Measurements from ENCODE around the gene WIPF3. TPM values are rescaled to one million over a fixed set of nuclear protein-coding genes. Genes with fewer than 3 reads are reported as not detected.

WIPF3 gene
- total RNA-seq, 1 experiment from 2014 or later: 11.6 TPM

DNA sequence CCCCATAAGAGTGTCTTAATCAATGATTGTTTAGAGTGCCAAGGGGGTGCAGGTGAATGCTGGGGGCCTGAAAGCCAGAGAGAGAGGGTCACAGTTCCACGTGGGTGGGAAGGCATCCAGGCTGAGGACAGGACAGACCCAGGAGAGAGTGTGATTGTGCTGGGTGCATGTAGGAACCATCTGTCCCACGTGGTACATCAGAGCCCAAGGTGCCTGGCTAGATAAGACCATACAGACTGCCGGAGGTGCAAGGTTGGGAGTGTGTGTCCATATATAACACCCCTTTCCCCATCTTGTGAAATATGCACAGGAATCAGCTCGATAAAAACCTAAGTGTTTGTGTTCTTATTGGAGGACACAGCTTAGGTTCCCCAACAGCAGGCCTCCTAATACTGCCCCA, 85.5 kb downstream of the WIPF3 start:
- Mint-ChIP-seq H3K4me3 (no peak overlapping the region), H3K36me3 (ENCODE audit: insufficient read depth in 1 of 3, low read depth in 3 of 3) (peaks cover 12 to 39% (median 22%) of the 10 kb centered on the region in 3 experiments), H3K27me3 (ENCODE audit: low read depth) (no peaks in the 10 kb centered on the region), H3K9me3 (peaks cover 6% of the 10 kb centered on the region in 2 experiments), H3K4me1 (no peaks in the 10 kb centered on the region), H3K27ac (peak overlapping the region in 1 of 3 experiments; percentile 24; a peak in 1 of 7 replicates)
- H4K5ac ChIP-seq (ENCODE audit: insufficient read length, low read depth, low read length): no peak overlapping the region
- no peak overlapping the region for H3K9ac ChIP-seq (ENCODE audit: extremely low read depth, insufficient read length, low read length)
- no peak overlapping the region for H2BK20ac ChIP-seq (ENCODE audit: low read depth, low read length, poor library complexity, severe bottlenecking)
- H3K27ac ChIP-seq (ENCODE audit: insufficient read length, low read depth, low read length): no peak overlapping the region
- no peak overlapping the region for H4K91ac ChIP-seq (ENCODE audit: insufficient read length, low read depth, low read length)
- WGBS (ENCODE audit: extremely low coverage, insufficient read length, low lambda C conversion rate): no CpG with 5 or more reads among the region's 4 CpGs
- H3K4me1 ChIP-seq (ENCODE audit: insufficient read depth, low read length): no peaks in the 10 kb centered on the region
- no peak for DNase-seq
- no peak overlapping the region for H3T11ph ChIP-seq (ENCODE audit: low read length)
- H3K23ac ChIP-seq (ENCODE audit: insufficient read length, low read depth, low read length): no peak overlapping the region
- H3K79me2 ChIP-seq (ENCODE audit: insufficient read depth, low read length): no peaks in the 10 kb centered on the region
- H2BK15ac ChIP-seq (ENCODE audit: low read depth, low read length): no peak overlapping the region
- H2BK5ac ChIP-seq (ENCODE audit: insufficient read length, low read length): no peak overlapping the region
- no peak overlapping the region for H3K14ac ChIP-seq (ENCODE audit: insufficient read depth, low read length)
- no peak overlapping the region for H2AK5ac ChIP-seq (ENCODE audit: insufficient read length, low read length)
- H3K23me2 ChIP-seq (ENCODE audit: insufficient read length, low read depth, low read length, poor library complexity, severe bottlenecking): no peaks in the 10 kb centered on the region
- H4K8ac ChIP-seq (replicated peaks; ENCODE audit: insufficient read length, low read depth, low read length): no peak overlapping the region
- H2BK120ac ChIP-seq (ENCODE audit: low read depth, low read length, poor library complexity, severe bottlenecking): no peak overlapping the region
- H3K27me3 ChIP-seq (ENCODE audit: insufficient read depth, low read length): no peaks in the 10 kb centered on the region
- no peaks in the 10 kb centered on the region for H4K20me1 ChIP-seq (ENCODE audit: control insufficient read depth, insufficient read depth, insufficient read length)
- no peak overlapping the region for H3K4ac ChIP-seq (ENCODE audit: low read depth, low read length)
- H3K4me2 ChIP-seq (ENCODE audit: insufficient read depth, insufficient read length, low read length): no peak overlapping the region
- H3K18ac ChIP-seq (ENCODE audit: insufficient read length, low read depth, low read length): no peak overlapping the region
- H2AFZ ChIP-seq (ENCODE audit: low read length): no peak overlapping the region
- H3K9me3 ChIP-seq (ENCODE audit: control insufficient read depth, low read depth, low read length): no peaks in the 10 kb centered on the region
- H3K79me1 ChIP-seq (ENCODE audit: insufficient read depth, low read depth, low read length, poor library complexity, severe bottlenecking): no peaks in the 10 kb centered on the region
- TF ChIP-seq, protein P1, sequence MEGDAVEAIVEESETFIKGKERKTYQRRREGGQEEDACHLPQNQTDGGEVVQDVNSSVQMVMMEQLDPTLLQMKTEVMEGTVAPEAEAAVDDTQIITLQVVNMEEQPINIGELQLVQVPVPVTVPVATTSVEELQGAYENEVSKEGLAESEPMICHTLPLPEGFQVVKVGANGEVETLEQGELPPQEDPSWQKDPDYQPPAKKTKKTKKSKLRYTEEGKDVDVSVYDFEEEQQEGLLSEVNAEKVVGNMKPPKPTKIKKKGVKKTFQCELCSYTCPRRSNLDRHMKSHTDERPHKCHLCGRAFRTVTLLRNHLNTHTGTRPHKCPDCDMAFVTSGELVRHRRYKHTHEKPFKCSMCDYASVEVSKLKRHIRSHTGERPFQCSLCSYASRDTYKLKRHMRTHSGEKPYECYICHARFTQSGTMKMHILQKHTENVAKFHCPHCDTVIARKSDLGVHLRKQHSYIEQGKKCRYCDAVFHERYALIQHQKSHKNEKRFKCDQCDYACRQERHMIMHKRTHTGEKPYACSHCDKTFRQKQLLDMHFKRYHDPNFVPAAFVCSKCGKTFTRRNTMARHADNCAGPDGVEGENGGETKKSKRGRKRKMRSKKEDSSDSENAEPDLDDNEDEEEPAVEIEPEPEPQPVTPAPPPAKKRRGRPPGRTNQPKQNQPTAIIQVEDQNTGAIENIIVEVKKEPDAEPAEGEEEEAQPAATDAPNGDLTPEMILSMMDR (conservative IDR thresholded peaks at IDR 0.05): no peak
- no peak overlapping the region for H2BK12ac ChIP-seq (ENCODE audit: insufficient read length, low read depth, low read length)
- no peak overlapping the region for H3K56ac ChIP-seq (ENCODE audit: insufficient read length, low read depth, low read length)

Data from H9 (cell line).